Right lobe of liver (tissue), 6 donors: ENCODE results near the gene TREML1. TPM values are rescaled to one million over a fixed set of nuclear protein-coding genes. Genes with fewer than 3 reads are reported as not detected.
A peak's percentile ranks its signal among the peaks of the same experiment; 100 is the strongest.

ENCODE experiments used
- ATAC-seq, 4 donors: fragments of 200-7000 bp; cut with Tn5 transposase; one replicate each; pipeline ENCODE4 v1.9.1; 2020; ENCODE audit warnings: mild to moderate bottlenecking in 4 of 4, moderate library complexity in 4 of 4
- DNase-seq, 3 donors: peaks; one replicate each; pipeline ENCODE4 v3.0.0-alpha.2; 2020
- H3K27ac ChIP-seq, 3 donors: fragments of 200-600 bp; one replicate each; pipeline ENCODE4 v1.8.0; 2022
- H3K27me3 ChIP-seq, 2 donors: fragments of 200-600 bp; one replicate each; pipeline ENCODE4 v1.8.0; 2022
- H3K36me3 ChIP-seq, 4 donors: fragments of 200-600 bp; sonication (generic) in 1 of 4; one replicate each; pipeline versions ENCODE4 v1.5.1 to v1.8.0; 2017 to 2022; ENCODE audit warnings: control low read depth in 1 of 4
- H3K4me1 ChIP-seq, 4 donors: fragments of 200-600 bp; sonication (generic) in 1 of 4; one replicate each; pipeline versions ENCODE4 v1.5.1 to v1.8.0; 2017 to 2022; ENCODE audit warnings: control low read depth in 1 of 4
- H3K4me3 ChIP-seq, 3 donors: fragments of 200-600 bp; one replicate each; pipeline ENCODE4 v1.8.0; 2022
- H3K9me3 ChIP-seq, 4 donors: fragments of 200-600 bp; sonication (generic) in 1 of 4; one replicate each; pipeline versions ENCODE4 v1.5.1 to v1.8.0; 2017 to 2022; ENCODE audit warnings: control low read depth in 1 of 4
- CTCF ChIP-seq, 4 donors: fragments of 200-600 bp in 3 of 4; fragments of 450-650 bp in 1 of 4; IDR thresholded peaks; one replicate each; pipeline versions ENCODE4 v1.5.1 to v1.8.0; 2016 to 2022; ENCODE audit warnings: antibody characterized with exemption in 4 of 4, mild to moderate bottlenecking in 2 of 4
- POLR2A ChIP-seq: fragments of 450-650 bp; IDR thresholded peaks from one replicate; pipeline ENCODE4 v1.6.1; 2017; ENCODE audit warnings: antibody characterized with exemption, mild to moderate bottlenecking
- WGBS: methylation state at CpG from one replicate; pipeline ENCODE4 v1.1.6; 2018; ENCODE audit warnings: low coverage, low lambda C conversion rate; ENCODE audit not compliant: insufficient coverage; ENCODE audit errors: missing lambda C conversion rate; 5-methylcytosine and 5-hydroxymethylcytosine counted together
- intact Hi-C, 2 donors: fragments of 100-400 bp; cut with DNase I; formaldehyde crosslinking; loops; one replicate each; pipeline versions ENCODE4 v1.11.2 to v1.14.1; 2022
- total RNA-seq, 6 experiments: library from RNA; depleted of rRNA in 2 of 6; stranded (reverse); fragments of >200 nt in 2 of 6; fragmentation: NEBNext Ultra II Directional in 3 of 6; extraction: Animal tissue kit (Norgen Biotek cat#: 25700) in 3 of 6; gene quantifications; one replicate each; pipeline versions ENCODE4 v1.1.0 to v1.2.4, GENCODE V29; 2016 to 2023
- donor health status: DM: no; HTN: yes; CAD: no.
- donor health status: DM: no; HTN: no; CAD: no.
- donor health status: DM: no; HTN: no; CAD: no.
- donor health status: DM: no; HTN: yes; CAD: no.
- donor health status: DM: no; HTN: yes; CAD: no.

TREML1 gene
- total RNA-seq, 6 experiments from 2014 or later = 0.43 to 0.62 (median 0.46) TPM; not detected in 3

- Histone ChIP-seq H3K4me3 (no peak overlapping the region), H3K27me3 (no peaks in the 10 kb centered on the region), H3K4me1 (no peaks in the 10 kb centered on the region), H3K36me3 (no peaks in the 10 kb centered on the region), H3K9me3 (no peaks in the 10 kb centered on the region), H3K27ac (peak overlapping the region; percentile 4 to 43 (median 28))
- TF ChIP-seq CTCF (IDR thresholded peaks at IDR 0.05) = no peak
- TF ChIP-seq POLR2A = no peak
- intact Hi-C loops = no loop called here
- 100% methylated on average over 1 of the region's 1 CpG for WGBS
- ATAC-seq = peak; percentile 12 to 38 (median 26)
- no peak for DNase-seq
Measured at GRCh38 chr6:41199552-41200246, 45.6 kb upstream of the TREML1 start.

- TF ChIP-seq CTCF (IDR thresholded peaks at IDR 0.05) (no peak), POLR2A (no peak)
- 80% methylated on average over 3 of the region's 3 CpGs for WGBS
- H3K9me3 ChIP-seq = no peaks in the 10 kb centered on the region
- H3K27me3 ChIP-seq = no peaks in the 10 kb centered on the region
- no peaks in the 10 kb centered on the region for H3K36me3 ChIP-seq
- H3K4me3 ChIP-seq = no peak overlapping the region
- H3K4me1 ChIP-seq = no peaks in the 10 kb centered on the region
- H3K27ac ChIP-seq = no peak overlapping the region
- ATAC-seq = no peak
- intact Hi-C loops = no loop called here
- DNase-seq = no peak
Measured at GRCh38 chr6:41197234-41197633, 43.1 kb upstream of the TREML1 start.

GRCh38 chr6:41194386-41194785, 40.2 kb upstream of the TREML1 start:
- H3K4me3 ChIP-seq = no peak overlapping the region
- H3K36me3 ChIP-seq = no peaks in the 10 kb centered on the region
- ATAC-seq = no peak
- intact Hi-C loops = no loop called here
- DNase-seq = no peak
- H3K9me3 ChIP-seq = no peaks in the 10 kb centered on the region
- WGBS = 82% methylated on average over 3 of the region's 3 CpGs
- TF ChIP-seq CTCF (IDR thresholded peaks at IDR 0.05) (no peak), POLR2A (no peak)
- H3K4me1 ChIP-seq = no peaks in the 10 kb centered on the region
- no peak overlapping the region for H3K27ac ChIP-seq
- no peaks in the 10 kb centered on the region for H3K27me3 ChIP-seq

- DNase-seq (no peak), ATAC-seq (no peak)
- intact Hi-C loops = no loop called here
- Histone ChIP-seq H3K4me3 (no peak overlapping the region), H3K9me3 (no peaks in the 10 kb centered on the region), H3K36me3 (no peaks in the 10 kb centered on the region), H3K27me3 (no peaks in the 10 kb centered on the region), H3K4me1 (no peaks in the 10 kb centered on the region), H3K27ac (no peak overlapping the region)
- TF ChIP-seq CTCF (IDR thresholded peaks at IDR 0.05) (no peak), POLR2A (no peak)
- 25% methylated on average over 5 of the region's 5 CpGs for WGBS
Measured at GRCh38 chr6:41193884-41194283, 39.7 kb upstream of the TREML1 start.
